Upper lobe of left lung (tissue), 6 donors: ENCODE data around the gene MPI. TPM values are rescaled to one million over a fixed set of nuclear protein-coding genes. Genes with fewer than 3 reads are reported as not detected.
"Not testable (repeated sequence)": the region's sequence is repeated elsewhere in the genome, so short reads cannot be mapped to it uniquely, and the experiment has no call there.

Experiments
- ATAC-seq, 2 donors: fragments of 200-7000 bp; cut with Tn5 transposase; one replicate each; pipeline ENCODE4 v1.9.1; 2022; ENCODE audit warnings: mild to moderate bottlenecking in 2 of 2, moderate library complexity in 2 of 2; ENCODE audit not compliant: low FRiP score in 2 of 2
- DNase-seq, 2 donors: peaks; one replicate each; pipeline ENCODE4 v3.0.0-alpha.2; 2019 to 2020
- H3K27ac ChIP-seq, 4 donors: fragments of 200-600 bp; sonication (generic); one replicate each; pipeline ENCODE4 v1.5.1; 2016 to 2019
- H3K27me3 ChIP-seq, 4 donors: fragments of 200-600 bp; sonication (generic); one replicate each; pipeline ENCODE4 v1.5.1; 2017 to 2019
- H3K36me3 ChIP-seq, 4 donors: fragments of 200-600 bp; sonication (generic); one replicate each; pipeline ENCODE4 v1.5.1; 2016 to 2019
- H3K4me1 ChIP-seq, 4 donors: fragments of 200-600 bp; sonication (generic); one replicate each; pipeline ENCODE4 v1.5.1; 2018 to 2019
- H3K4me3 ChIP-seq, 4 donors: fragments of 200-600 bp; sonication (generic); one replicate each; pipeline ENCODE4 v1.5.1; 2017 to 2019; ENCODE audit warnings: mild to moderate bottlenecking in 2 of 4, moderate library complexity in 1 of 4
- H3K9me3 ChIP-seq, 4 donors: fragments of 200-600 bp; sonication (generic); one replicate each; pipeline ENCODE4 v1.5.1; 2018 to 2019
- CTCF ChIP-seq, 6 experiments: fragments of 450-650 bp in 4 of 6; fragments of 200-600 bp in 2 of 6; sonication (generic) in 2 of 6; IDR thresholded peaks; one replicate each; pipeline ENCODE4 v1.5.1; 2016 to 2019; ENCODE audit warnings: antibody characterized with exemption in 6 of 6
- EP300 ChIP-seq, 4 donors: sonication (generic); formaldehyde crosslinking; IDR thresholded peaks; one replicate each; pipeline ENCODE4 v1.5.1; 2017; ENCODE audit warnings: antibody characterized with exemption in 4 of 4, control low read depth in 2 of 4
- POLR2A ChIP-seq, 4 donors: fragments of 450-650 bp; IDR thresholded peaks; one replicate each; pipeline ENCODE4 v1.5.1; 2016 to 2017; ENCODE audit warnings: antibody characterized with exemption in 4 of 4, mild to moderate bottlenecking in 2 of 4
- POLR2AphosphoS5 ChIP-seq, 2 donors: sonication (generic); formaldehyde crosslinking; IDR thresholded peaks; one replicate each; pipeline ENCODE4 v1.5.1; 2017; ENCODE audit warnings: antibody characterized with exemption in 2 of 2
- WGBS, 2 donors: methylation state at CpG; one replicate each; pipeline ENCODE4 v1.1.5; 2017 to 2018; 5-methylcytosine and 5-hydroxymethylcytosine counted together
- total RNA-seq, 6 donors: library from RNA; depleted of rRNA in 4 of 6; stranded (reverse); fragments of >200 nt in 4 of 6; gene quantifications; one replicate each; pipeline versions ENCODE4 v1.1.0 to v1.2.1, GENCODE V29; 2016 to 2021
- donor health status: DM: no; HTN: no; CAD: no; lungs with moderate emphysema.
- donor health status: DM: no; HTN: yes; CAD: no; lungs with severe emphysema.

MPI gene
- total RNA-seq, 6 donors from 2014 or later, result 21.0 to 40.6 (median 30.2) TPM

- 79 to 83% methylated on average over 4 of the region's 4 CpGs for WGBS, 2 donors
- DNase-seq, result no peak
- Histone ChIP-seq H3K27me3 (no peaks in the 10 kb centered on the region), H3K9me3 (no peaks in the 10 kb centered on the region), H3K27ac (no peak overlapping the region), H3K36me3 (no peaks in the 10 kb centered on the region), H3K4me1 (peaks cover 8 to 15% (median 12%) of the 10 kb centered on the region in 4 donors), H3K4me3 (no peak overlapping the region)
- TF ChIP-seq CTCF (IDR thresholded peaks at IDR 0.05) (no peak), POLR2AphosphoS5 (IDR thresholded peaks at IDR 0.05) (no peak), EP300 (IDR thresholded peaks at IDR 0.05) (no peak), POLR2A (IDR thresholded peaks at IDR 0.05) (no peak)
- ATAC-seq, result no peak
Observed at GRCh38 chr15:74884428-74885223, 5.2 kb upstream of the MPI start.

- no peak for TF ChIP-seq EP300 (IDR thresholded peaks at IDR 0.05)
- TF ChIP-seq POLR2A (IDR thresholded peaks at IDR 0.05), result no peak
- no peak for TF ChIP-seq POLR2AphosphoS5 (IDR thresholded peaks at IDR 0.05)
- no peak for TF ChIP-seq CTCF (IDR thresholded peaks at IDR 0.05)
- no peaks in the 10 kb centered on the region for H3K9me3 ChIP-seq
- H3K4me3 ChIP-seq, result no peak overlapping the region
- WGBS, 2 donors, result 88 to 91% methylated on average over 5 of the region's 5 CpGs
- DNase-seq (no peak), ATAC-seq (no peak)
- H3K27ac ChIP-seq, result no peak overlapping the region
- H3K36me3 ChIP-seq, result no peaks in the 10 kb centered on the region
- no peaks in the 10 kb centered on the region for H3K27me3 ChIP-seq
- H3K4me1 ChIP-seq, result peaks cover 10 to 21% (median 17%) of the 10 kb centered on the region in 4 donors
Observed at GRCh38 chr15:74885461-74885860, 4.4 kb upstream of the MPI start.

GRCh38 chr15:74887537-74888193 lies 2.2 kb upstream of the MPI start:
- DNase-seq, H3K27me3 ChIP-seq, ATAC-seq, H3K36me3 ChIP-seq, H3K4me3 ChIP-seq, H3K9me3 ChIP-seq, H3K27ac ChIP-seq: not testable (repeated sequence)
- WGBS, 2 donors, result 69 to 81% methylated on average over 10 of the region's 10 CpGs
- H3K4me1 ChIP-seq, result peaks cover 11 to 24% (median 21%) of the 10 kb centered on the region in 4 donors

- Histone ChIP-seq H3K27ac (no peak overlapping the region), H3K4me1 (peaks cover 11 to 24% (median 21%) of the 10 kb centered on the region in 4 donors), H3K27me3 (no peaks in the 10 kb centered on the region), H3K36me3 (peaks cover 0 to 17% (median 7%) of the 10 kb centered on the region in 4 donors), H3K4me3 (no peak overlapping the region), H3K9me3 (no peaks in the 10 kb centered on the region)
- no peak for TF ChIP-seq EP300 (IDR thresholded peaks at IDR 0.05)
- no peak for TF ChIP-seq POLR2AphosphoS5 (IDR thresholded peaks at IDR 0.05)
- no peak for TF ChIP-seq POLR2A (IDR thresholded peaks at IDR 0.05)
- no peak for TF ChIP-seq CTCF (IDR thresholded peaks at IDR 0.05)
- DNase-seq (no peak), ATAC-seq (no peak)
- 94 to 96% methylated on average over 3 to 4 of the region's 4 CpGs for WGBS, 2 donors
Observed at GRCh38 chr15:74888716-74889115, 1.1 kb upstream of the MPI start.

GRCh38 chr15:74889390-74889882 lies 406 bp upstream of the MPI start:
- Histone ChIP-seq H3K4me1 (peaks cover 11 to 24% (median 21%) of the 10 kb centered on the region in 4 donors), H3K27ac (peak overlapping the region; percentile 61 to 87 (median 82)), H3K36me3 (peaks cover 0 to 17% (median 7%) of the 10 kb centered on the region in 4 donors), H3K27me3 (no peaks in the 10 kb centered on the region), H3K4me3 (peak overlapping the region; percentile 63 to 98 (median 88)), H3K9me3 (no peaks in the 10 kb centered on the region)
- TF ChIP-seq POLR2AphosphoS5 (IDR thresholded peaks at IDR 0.05) (no peak), EP300 (IDR thresholded peaks at IDR 0.05) (no peak), CTCF (IDR thresholded peaks at IDR 0.05) (no peak), POLR2A (IDR thresholded peaks at IDR 0.05) (no peak)
- peak in 1 of 2 donors; percentile 41 for DNase-seq
- WGBS, 2 donors, result 23 to 29% methylated on average over 8 of the region's 8 CpGs
- ATAC-seq, result peak; percentile 76 to 81
